Endodermal cell (in vitro differentiated cells): ENCODE results near the gene DRAM1. TPM values are rescaled to one million over a fixed set of nuclear protein-coding genes. Genes with fewer than 3 reads are reported as not detected.

ENCODE experiments used
- DNase-seq: peaks from one replicate; pipeline ENCODE4 v3.0.0-alpha.2; 2017
- H3K27ac ChIP-seq: 2 replicates; pipeline ENCODE4 v1.5.1; 2013; ENCODE audit warnings: mild to moderate bottlenecking, low read depth, low read length, moderate library complexity
- H3K27me3 ChIP-seq: 2 replicates; pipeline ENCODE4 v1.6.1; 2013; ENCODE audit warnings: mild to moderate bottlenecking, low read length, moderate library complexity; ENCODE audit not compliant: insufficient read depth, control insufficient read depth, poor library complexity, severe bottlenecking
- H3K36me3 ChIP-seq: 2 replicates; pipeline ENCODE4 v1.7.0; 2013; ENCODE audit warnings: mild to moderate bottlenecking, low read length, moderate library complexity; ENCODE audit not compliant: control insufficient read depth, insufficient read depth
- H3K4me1 ChIP-seq: one replicate; pipeline ENCODE4 v1.7.0; 2013; ENCODE audit warnings: low read length; ENCODE audit not compliant: control insufficient read depth, insufficient read depth
- H3K4me3 ChIP-seq: 2 replicates; pipeline ENCODE4 v1.5.1; 2013; ENCODE audit warnings: mild to moderate bottlenecking, low read length, moderate library complexity
- H3K9ac ChIP-seq: 2 replicates; pipeline ENCODE4 v1.6.1; 2013; ENCODE audit warnings: mild to moderate bottlenecking, low read length, moderate library complexity; ENCODE audit not compliant: poor library complexity, severe bottlenecking; ENCODE audit errors: extremely low read depth
- H3K9me3 ChIP-seq: 2 replicates; pipeline ENCODE4 v1.6.1; 2013; ENCODE audit warnings: mild to moderate bottlenecking, low read length, moderate library complexity; ENCODE audit not compliant: control insufficient read depth
- H3K27ac Mint-ChIP-seq: 2 replicates; pipeline ENCODE4 v1.8.0; 2020; ENCODE audit warnings: mixed read lengths
- H3K27me3 Mint-ChIP-seq: 2 replicates; pipeline ENCODE4 v1.8.0; 2021; ENCODE audit warnings: mild to moderate bottlenecking, mixed read lengths; ENCODE audit not compliant: insufficient read depth
- H3K36me3 Mint-ChIP-seq: 2 replicates; pipeline ENCODE4 v1.8.0; 2020; ENCODE audit warnings: low read depth, mixed read lengths
- H3K4me1 Mint-ChIP-seq: 2 replicates; pipeline ENCODE4 v1.8.0; 2020; ENCODE audit warnings: mixed read lengths
- H3K4me3 Mint-ChIP-seq: 2 replicates; pipeline ENCODE4 v1.8.0; 2020; ENCODE audit warnings: mild to moderate bottlenecking, moderate library complexity, mixed read lengths
- H3K9me3 Mint-ChIP-seq: 2 replicates; pipeline ENCODE4 v1.8.0; 2020; ENCODE audit warnings: mild to moderate bottlenecking, mixed read lengths
- WGBS, 2 experiments: methylation state at CpG; one replicate each; pipeline versions ENCODE4 v1.1.5 to v1.1.7; 2013; ENCODE audit warnings: missing lambda C conversion rate in 2 of 2, mixed read lengths in 1 of 2; ENCODE audit not compliant: insufficient coverage in 1 of 2, insufficient read length in 1 of 2; 5-methylcytosine and 5-hydroxymethylcytosine counted together
- total RNA-seq, 2 donors: library from RNA; stranded (reverse); fragmentation: NEBNext Ultra II Directional in 1 of 2; extraction: Animal tissue kit (Norgen Biotek cat#: 25700) in 1 of 2; gene quantifications; 2 replicates in 1 of 2; 3 replicates in 1 of 2; pipeline ENCODE4 v1.2.1, GENCODE V29; 2021
- TF ChIP-seq, protein P1 (sequence below): fragments of 200-600 bp; sonication (generic); conservative IDR thresholded peaks from 2 replicates; pipeline ENCODE4 v1.5.0; 2021; ENCODE audit warnings: antibody characterized with exemption, mild to moderate bottlenecking

DRAM1 gene
- total RNA-seq, 2 donors from 2014 or later, result 0.91 to 1.3 TPM

DNA sequence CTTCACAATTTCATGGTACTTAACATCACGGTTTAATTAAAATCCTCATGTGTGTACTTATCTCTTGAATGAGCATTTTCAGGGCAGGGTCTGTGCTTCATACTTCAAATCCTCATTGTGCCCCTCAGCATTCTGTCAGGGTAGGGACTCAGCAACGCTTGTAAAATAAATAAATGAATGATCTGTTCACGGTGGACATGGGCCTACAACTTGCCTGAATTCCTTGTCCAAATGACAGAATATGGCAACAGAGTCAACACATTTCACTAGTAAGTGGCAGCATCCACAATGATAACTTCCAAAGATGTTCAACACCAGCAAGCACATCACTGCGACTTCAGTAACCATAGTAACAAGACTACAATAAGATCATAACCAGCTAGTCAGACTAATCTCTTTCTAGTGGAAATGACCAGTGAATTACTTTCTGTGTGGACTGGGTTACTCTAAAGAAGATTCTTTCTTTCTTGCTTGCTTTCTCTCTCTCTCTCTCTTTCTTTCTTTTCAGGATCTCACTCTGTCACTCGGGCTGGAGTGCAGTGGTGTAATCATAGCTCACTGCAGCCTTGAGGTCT is 32.2 kb upstream of the DRAM1 start:
- H3K9me3 ChIP-seq, result no peaks in the 10 kb centered on the region
- no peak overlapping the region for H3K4me3 ChIP-seq
- TF ChIP-seq, protein P1, sequence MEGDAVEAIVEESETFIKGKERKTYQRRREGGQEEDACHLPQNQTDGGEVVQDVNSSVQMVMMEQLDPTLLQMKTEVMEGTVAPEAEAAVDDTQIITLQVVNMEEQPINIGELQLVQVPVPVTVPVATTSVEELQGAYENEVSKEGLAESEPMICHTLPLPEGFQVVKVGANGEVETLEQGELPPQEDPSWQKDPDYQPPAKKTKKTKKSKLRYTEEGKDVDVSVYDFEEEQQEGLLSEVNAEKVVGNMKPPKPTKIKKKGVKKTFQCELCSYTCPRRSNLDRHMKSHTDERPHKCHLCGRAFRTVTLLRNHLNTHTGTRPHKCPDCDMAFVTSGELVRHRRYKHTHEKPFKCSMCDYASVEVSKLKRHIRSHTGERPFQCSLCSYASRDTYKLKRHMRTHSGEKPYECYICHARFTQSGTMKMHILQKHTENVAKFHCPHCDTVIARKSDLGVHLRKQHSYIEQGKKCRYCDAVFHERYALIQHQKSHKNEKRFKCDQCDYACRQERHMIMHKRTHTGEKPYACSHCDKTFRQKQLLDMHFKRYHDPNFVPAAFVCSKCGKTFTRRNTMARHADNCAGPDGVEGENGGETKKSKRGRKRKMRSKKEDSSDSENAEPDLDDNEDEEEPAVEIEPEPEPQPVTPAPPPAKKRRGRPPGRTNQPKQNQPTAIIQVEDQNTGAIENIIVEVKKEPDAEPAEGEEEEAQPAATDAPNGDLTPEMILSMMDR, result no peak
- no peaks in the 10 kb centered on the region for H3K27me3 ChIP-seq
- Mint-ChIP-seq H3K27me3 (no peaks in the 10 kb centered on the region), H3K36me3 (no peaks in the 10 kb centered on the region), H3K4me3 (no peak overlapping the region), H3K4me1 (no peaks in the 10 kb centered on the region), H3K9me3 (no peaks in the 10 kb centered on the region), H3K27ac (no peak overlapping the region)
- no peaks in the 10 kb centered on the region for H3K36me3 ChIP-seq
- 87 to 88% methylated on average over 5 of the region's 5 CpGs for WGBS, 2 experiments
- H3K9ac ChIP-seq, result no peak overlapping the region
- no peak overlapping the region for H3K27ac ChIP-seq
- no peak for DNase-seq
- no peaks in the 10 kb centered on the region for H3K4me1 ChIP-seq

DNA sequence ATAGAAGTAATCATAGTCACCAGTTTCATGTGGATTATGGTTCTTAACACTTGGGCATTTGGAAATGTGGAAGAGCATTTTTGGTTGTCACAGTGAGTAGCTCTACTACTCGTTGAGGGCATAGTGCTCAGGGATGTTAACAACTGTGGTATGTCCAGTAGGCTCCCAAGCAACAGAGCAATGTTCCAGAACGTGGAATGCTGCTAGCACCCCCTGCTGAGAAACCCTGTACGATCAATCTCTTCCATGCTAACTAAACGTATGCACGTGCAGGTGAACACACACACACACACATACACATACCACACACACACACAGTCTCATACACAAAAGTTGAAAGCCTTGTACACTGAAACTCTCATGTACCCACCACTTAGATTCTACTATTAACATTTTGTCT is 30.1 kb upstream of the DRAM1 start:
- 87 to 95% methylated on average over 3 to 5 of the region's 5 CpGs for WGBS, 2 experiments
- Histone ChIP-seq H3K4me3 (no peak overlapping the region), H3K27ac (no peak overlapping the region), H3K9ac (no peak overlapping the region), H3K4me1 (no peaks in the 10 kb centered on the region), H3K36me3 (no peaks in the 10 kb centered on the region), H3K9me3 (no peaks in the 10 kb centered on the region), H3K27me3 (no peaks in the 10 kb centered on the region)
- TF ChIP-seq, protein P1, result no peak
- DNase-seq, result no peak
- no peaks in the 10 kb centered on the region for H3K4me1 Mint-ChIP-seq
- H3K4me3 Mint-ChIP-seq, result no peak overlapping the region
- H3K9me3 Mint-ChIP-seq, result no peaks in the 10 kb centered on the region
- no peaks in the 10 kb centered on the region for H3K27me3 Mint-ChIP-seq
- H3K27ac Mint-ChIP-seq, result no peak overlapping the region
- H3K36me3 Mint-ChIP-seq, result no peaks in the 10 kb centered on the region

DNA sequence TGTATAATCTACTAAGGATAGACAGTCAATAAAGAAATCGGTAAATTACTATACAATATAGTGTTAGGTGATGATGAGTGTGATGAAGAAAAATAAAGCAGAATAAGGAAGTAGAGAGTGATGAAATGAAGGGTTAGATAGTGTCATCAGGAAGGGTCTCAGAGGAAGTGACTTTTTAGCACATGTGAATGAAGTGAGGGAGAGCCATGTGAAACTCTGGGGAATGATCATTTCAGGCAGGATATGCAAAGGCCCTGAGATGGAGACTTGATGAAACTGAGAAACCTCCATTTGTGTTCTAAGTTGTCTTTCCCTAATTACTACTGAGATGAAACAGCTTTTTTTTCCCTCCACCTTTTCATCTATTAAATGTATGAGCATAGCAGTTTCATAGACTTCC is 27.2 kb upstream of the DRAM1 start:
- Mint-ChIP-seq H3K36me3 (no peaks in the 10 kb centered on the region), H3K4me3 (no peak overlapping the region), H3K27me3 (no peaks in the 10 kb centered on the region), H3K4me1 (no peaks in the 10 kb centered on the region), H3K9me3 (no peaks in the 10 kb centered on the region), H3K27ac (no peak overlapping the region)
- Histone ChIP-seq H3K4me1 (no peaks in the 10 kb centered on the region), H3K27ac (no peak overlapping the region), H3K4me3 (no peak overlapping the region), H3K9ac (no peak overlapping the region), H3K36me3 (no peaks in the 10 kb centered on the region), H3K27me3 (no peaks in the 10 kb centered on the region), H3K9me3 (no peaks in the 10 kb centered on the region)
- TF ChIP-seq, protein P1, result no peak
- 100% methylated on average over 1 of the region's 1 CpG; no CpG with 5 or more reads in 1 of the 2 experiments for WGBS, 2 experiments
- no peak for DNase-seq
